ENCODE data around the gene BAZ2B. TPM values are rescaled to one million over a fixed set of nuclear protein-coding genes. Genes with fewer than 3 reads are reported as not detected.

BAZ2B gene
- total RNA-seq, 1 experiment from 2014 or later: 54.9 TPM

DNA sequence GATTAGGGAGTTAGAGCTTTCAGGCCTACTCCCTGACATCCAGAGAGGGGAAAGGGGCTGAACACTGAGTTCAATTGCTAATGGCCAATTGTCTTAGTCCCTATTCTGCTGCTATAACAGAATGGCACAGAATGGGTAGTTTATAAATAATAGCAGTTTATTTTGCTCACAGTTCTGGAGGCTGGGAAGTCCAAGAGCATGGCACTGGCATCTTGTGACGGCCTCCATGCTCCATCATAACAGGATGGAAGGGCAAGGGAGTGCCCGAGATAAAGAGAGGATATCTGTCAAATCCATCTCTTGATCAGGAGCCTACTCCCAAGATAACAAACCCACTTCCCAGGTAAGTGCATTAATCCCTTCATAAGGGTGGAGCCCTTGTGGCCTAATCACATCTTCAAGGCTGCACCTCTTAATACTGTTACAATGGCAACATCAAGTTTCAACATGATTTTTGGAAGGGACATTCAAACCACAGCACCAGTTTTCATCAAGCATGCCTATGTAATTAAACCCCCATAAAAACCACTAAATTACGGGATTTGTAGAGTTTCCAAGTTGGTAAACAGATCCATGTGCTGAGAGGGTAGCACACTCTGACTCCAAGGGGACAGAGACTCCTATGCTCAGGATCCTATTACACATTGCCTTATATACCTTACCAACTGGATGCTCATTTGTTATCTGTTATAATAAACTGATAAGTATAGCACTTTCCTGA is 44.6 kb downstream of the BAZ2B start:
- no CpG with 5 or more reads among the region's 3 CpGs for WGBS (ENCODE audit: extremely low coverage, insufficient read length, low lambda C conversion rate)
- Histone ChIP-seq H4K20me1 (ENCODE audit: control insufficient read depth, insufficient read depth, insufficient read length) (no peaks in the 10 kb centered on the region), H2AFZ (ENCODE audit: low read length) (no peak overlapping the region), H3K4ac (ENCODE audit: low read depth, low read length) (no peak overlapping the region), H3K27ac (ENCODE audit: insufficient read length, low read depth, low read length) (no peak overlapping the region), H3K18ac (ENCODE audit: insufficient read length, low read depth, low read length) (no peak overlapping the region), H4K91ac (ENCODE audit: insufficient read length, low read depth, low read length) (no peak overlapping the region), H3K14ac (ENCODE audit: insufficient read depth, low read length) (no peak overlapping the region), H3K56ac (ENCODE audit: insufficient read length, low read depth, low read length) (no peak overlapping the region), H3K27me3 (ENCODE audit: insufficient read depth, low read length) (no peaks in the 10 kb centered on the region), H3K23ac (ENCODE audit: insufficient read length, low read depth, low read length) (no peak overlapping the region), H3K23me2 (ENCODE audit: insufficient read length, low read depth, low read length, poor library complexity, severe bottlenecking) (no peaks in the 10 kb centered on the region), H3K9ac (ENCODE audit: extremely low read depth, insufficient read length, low read length) (no peak overlapping the region), H3K4me2 (ENCODE audit: insufficient read depth, insufficient read length, low read length) (no peak overlapping the region), H2AK5ac (ENCODE audit: insufficient read length, low read length) (no peak overlapping the region), H3T11ph (ENCODE audit: low read length) (no peak overlapping the region), H3K9me3 (ENCODE audit: control insufficient read depth, low read depth, low read length) (no peaks in the 10 kb centered on the region), H3K79me2 (ENCODE audit: insufficient read depth, low read length) (peaks cover 6% of the 10 kb centered on the region; the same call in 1 of the 2 replicates), H4K5ac (ENCODE audit: insufficient read length, low read depth, low read length) (no peak overlapping the region), H4K8ac (replicated peaks; ENCODE audit: insufficient read length, low read depth, low read length) (no peak overlapping the region), H2BK5ac (ENCODE audit: insufficient read length, low read length) (no peak overlapping the region), H3K4me1 (ENCODE audit: insufficient read depth, low read length) (no peaks in the 10 kb centered on the region), H2BK15ac (ENCODE audit: low read depth, low read length) (no peak overlapping the region), H2BK120ac (ENCODE audit: low read depth, low read length, poor library complexity, severe bottlenecking) (no peak overlapping the region), H2BK20ac (ENCODE audit: low read depth, low read length, poor library complexity, severe bottlenecking) (no peak overlapping the region), H3K79me1 (ENCODE audit: insufficient read depth, low read depth, low read length, poor library complexity, severe bottlenecking) (peaks cover 4% of the 10 kb centered on the region), H2BK12ac (ENCODE audit: insufficient read length, low read depth, low read length) (no peak overlapping the region)
- H3K9me3 Mint-ChIP-seq: peaks cover 16 to 21% of the 10 kb centered on the region in 2 experiments
- DNase-seq: no peak
- no peak overlapping the region for H3K4me3 Mint-ChIP-seq
- peaks cover 20 to 39% (median 26%) of the 10 kb centered on the region in 3 experiments for H3K36me3 Mint-ChIP-seq (ENCODE audit: insufficient read depth in 1 of 3, low read depth in 3 of 3)
- no peaks in the 10 kb centered on the region for H3K27me3 Mint-ChIP-seq (ENCODE audit: low read depth)
- H3K4me1 Mint-ChIP-seq: peaks cover 9 to 13% of the 10 kb centered on the region in 2 experiments
- TF ChIP-seq, protein P1, sequence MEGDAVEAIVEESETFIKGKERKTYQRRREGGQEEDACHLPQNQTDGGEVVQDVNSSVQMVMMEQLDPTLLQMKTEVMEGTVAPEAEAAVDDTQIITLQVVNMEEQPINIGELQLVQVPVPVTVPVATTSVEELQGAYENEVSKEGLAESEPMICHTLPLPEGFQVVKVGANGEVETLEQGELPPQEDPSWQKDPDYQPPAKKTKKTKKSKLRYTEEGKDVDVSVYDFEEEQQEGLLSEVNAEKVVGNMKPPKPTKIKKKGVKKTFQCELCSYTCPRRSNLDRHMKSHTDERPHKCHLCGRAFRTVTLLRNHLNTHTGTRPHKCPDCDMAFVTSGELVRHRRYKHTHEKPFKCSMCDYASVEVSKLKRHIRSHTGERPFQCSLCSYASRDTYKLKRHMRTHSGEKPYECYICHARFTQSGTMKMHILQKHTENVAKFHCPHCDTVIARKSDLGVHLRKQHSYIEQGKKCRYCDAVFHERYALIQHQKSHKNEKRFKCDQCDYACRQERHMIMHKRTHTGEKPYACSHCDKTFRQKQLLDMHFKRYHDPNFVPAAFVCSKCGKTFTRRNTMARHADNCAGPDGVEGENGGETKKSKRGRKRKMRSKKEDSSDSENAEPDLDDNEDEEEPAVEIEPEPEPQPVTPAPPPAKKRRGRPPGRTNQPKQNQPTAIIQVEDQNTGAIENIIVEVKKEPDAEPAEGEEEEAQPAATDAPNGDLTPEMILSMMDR (conservative IDR thresholded peaks at IDR 0.05): no peak
- peak overlapping the region in 1 of 3 experiments; percentile 67; a peak in 1 of 7 replicates for H3K27ac Mint-ChIP-seq

All from H9 (cell line).